Osteoblast (primary cell): ENCODE results near the gene KLK3. TPM values are rescaled to one million over a fixed set of nuclear protein-coding genes. Genes with fewer than 3 reads are reported as not detected.

Source experiments
- DNase-seq: peaks from one replicate; pipeline ENCODE4 v3.0.0; 2011; ENCODE audit warnings: low spot score, mixed read lengths; ENCODE audit not compliant: insufficient read length; ENCODE audit errors: missing footprints
- H2AFZ ChIP-seq: 2 replicates; pipeline ENCODE4 v1.6.0; 2011; ENCODE audit warnings: mild to moderate bottlenecking, low read length
- H3K27ac ChIP-seq: 2 replicates; pipeline ENCODE4 v1.5.1; 2011; ENCODE audit warnings: mild to moderate bottlenecking, low read depth, low read length, moderate library complexity
- H3K27me3 ChIP-seq: 2 replicates; pipeline ENCODE4 v1.6.0; 2012; ENCODE audit warnings: mild to moderate bottlenecking, control low read depth, inconsistent platforms, low read length, moderate library complexity; ENCODE audit not compliant: insufficient read depth
- H3K36me3 ChIP-seq: 2 replicates; pipeline ENCODE4 v1.5.1; 2011; ENCODE audit warnings: mild to moderate bottlenecking, low read length, control low read depth, moderate library complexity; ENCODE audit not compliant: insufficient read depth
- H3K4me1 ChIP-seq: 2 replicates; pipeline ENCODE4 v1.5.1; 2011; ENCODE audit warnings: mild to moderate bottlenecking, low read length, control low read depth, moderate library complexity; ENCODE audit not compliant: insufficient read depth
- H3K4me2 ChIP-seq: 2 replicates; pipeline ENCODE4 v1.6.0; 2011; ENCODE audit warnings: mild to moderate bottlenecking, low read length; ENCODE audit not compliant: insufficient read depth
- H3K4me3 ChIP-seq: fragments of 200-600 bp; sonication (generic); 3 replicates; pipeline ENCODE4 v1.5.1; 2012; ENCODE audit warnings: mild to moderate bottlenecking, low read length, inconsistent platforms; ENCODE audit not compliant: insufficient read depth
- H3K79me2 ChIP-seq: 2 replicates; pipeline ENCODE4 v1.6.0; 2012; ENCODE audit warnings: mild to moderate bottlenecking, low read length, control low read depth, inconsistent platforms; ENCODE audit not compliant: insufficient read depth
- H3K9me3 ChIP-seq: 2 replicates; pipeline ENCODE4 v1.5.1; 2011; ENCODE audit warnings: low read depth, low read length, control low read depth
- H4K20me1 ChIP-seq: 2 replicates; pipeline ENCODE4 v1.6.0; 2012; ENCODE audit warnings: mild to moderate bottlenecking, low read length, control low read depth; ENCODE audit not compliant: insufficient read depth
- total RNA-seq: library from RNA; depleted of rRNA; stranded (reverse); fragments of >200 nt; gene quantifications from 2 replicates; pipeline ENCODE4 v1.2.3, GENCODE V29; 2012
- TF ChIP-seq, protein P1 (sequence below): IDR thresholded peaks from 2 replicates; pipeline ENCODE4 v1.5.1; 2011; ENCODE audit warnings: mild to moderate bottlenecking, low read depth, low read length, moderate library complexity; ENCODE audit errors: extremely low read depth

Gene KLK3
- total RNA-seq, 1 donor = not detected

DNA sequence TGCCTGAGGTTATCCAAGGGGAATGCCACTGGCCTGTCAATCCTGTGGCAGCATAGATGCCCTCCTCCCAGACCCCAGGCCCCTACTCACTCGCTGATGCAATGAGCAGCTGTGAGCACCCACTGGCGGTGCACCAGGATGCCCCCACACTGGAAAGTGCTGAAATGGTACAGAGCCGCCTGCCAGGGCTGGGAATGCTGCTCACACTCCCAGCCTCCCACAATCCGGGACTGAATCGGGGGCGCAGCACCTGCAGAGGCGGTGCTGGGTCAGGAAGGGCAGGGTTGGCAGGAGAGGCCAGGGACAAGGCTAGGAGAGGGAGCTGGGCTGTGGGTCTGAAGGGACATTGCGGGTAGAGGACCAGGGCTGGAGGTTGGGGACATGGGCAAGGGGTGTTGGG lies 33.1 kb upstream of the KLK3 start:
- H3K36me3 ChIP-seq = no peaks in the 10 kb centered on the region
- no peaks in the 10 kb centered on the region for H3K79me2 ChIP-seq
- no peak overlapping the region for H3K4me2 ChIP-seq
- H2AFZ ChIP-seq = no peak overlapping the region
- peak; percentile 66 for DNase-seq
- H3K4me3 ChIP-seq = no peak overlapping the region
- TF ChIP-seq, protein P1, sequence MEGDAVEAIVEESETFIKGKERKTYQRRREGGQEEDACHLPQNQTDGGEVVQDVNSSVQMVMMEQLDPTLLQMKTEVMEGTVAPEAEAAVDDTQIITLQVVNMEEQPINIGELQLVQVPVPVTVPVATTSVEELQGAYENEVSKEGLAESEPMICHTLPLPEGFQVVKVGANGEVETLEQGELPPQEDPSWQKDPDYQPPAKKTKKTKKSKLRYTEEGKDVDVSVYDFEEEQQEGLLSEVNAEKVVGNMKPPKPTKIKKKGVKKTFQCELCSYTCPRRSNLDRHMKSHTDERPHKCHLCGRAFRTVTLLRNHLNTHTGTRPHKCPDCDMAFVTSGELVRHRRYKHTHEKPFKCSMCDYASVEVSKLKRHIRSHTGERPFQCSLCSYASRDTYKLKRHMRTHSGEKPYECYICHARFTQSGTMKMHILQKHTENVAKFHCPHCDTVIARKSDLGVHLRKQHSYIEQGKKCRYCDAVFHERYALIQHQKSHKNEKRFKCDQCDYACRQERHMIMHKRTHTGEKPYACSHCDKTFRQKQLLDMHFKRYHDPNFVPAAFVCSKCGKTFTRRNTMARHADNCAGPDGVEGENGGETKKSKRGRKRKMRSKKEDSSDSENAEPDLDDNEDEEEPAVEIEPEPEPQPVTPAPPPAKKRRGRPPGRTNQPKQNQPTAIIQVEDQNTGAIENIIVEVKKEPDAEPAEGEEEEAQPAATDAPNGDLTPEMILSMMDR = no peak
- no peaks in the 10 kb centered on the region for H3K9me3 ChIP-seq
- H3K27me3 ChIP-seq = peaks cover 28% of the 10 kb centered on the region
- no peaks in the 10 kb centered on the region for H3K4me1 ChIP-seq
- H4K20me1 ChIP-seq = no peaks in the 10 kb centered on the region
- no peak overlapping the region for H3K27ac ChIP-seq

- no peaks in the 10 kb centered on the region for H3K9me3 ChIP-seq
- no peak overlapping the region for H3K4me2 ChIP-seq
- peaks cover 28% of the 10 kb centered on the region for H3K27me3 ChIP-seq
- H2AFZ ChIP-seq = no peak overlapping the region
- no peaks in the 10 kb centered on the region for H3K79me2 ChIP-seq
- H3K4me1 ChIP-seq = no peaks in the 10 kb centered on the region
- no peak overlapping the region for H3K27ac ChIP-seq
- no peaks in the 10 kb centered on the region for H4K20me1 ChIP-seq
- TF ChIP-seq, protein P1 = no peak
- peak; percentile 65 for DNase-seq
- H3K36me3 ChIP-seq = no peaks in the 10 kb centered on the region
- H3K4me3 ChIP-seq = no peak overlapping the region
Measured at GRCh38 chr19:50822661-50823208, 32.0 kb upstream of the KLK3 start.

DNA sequence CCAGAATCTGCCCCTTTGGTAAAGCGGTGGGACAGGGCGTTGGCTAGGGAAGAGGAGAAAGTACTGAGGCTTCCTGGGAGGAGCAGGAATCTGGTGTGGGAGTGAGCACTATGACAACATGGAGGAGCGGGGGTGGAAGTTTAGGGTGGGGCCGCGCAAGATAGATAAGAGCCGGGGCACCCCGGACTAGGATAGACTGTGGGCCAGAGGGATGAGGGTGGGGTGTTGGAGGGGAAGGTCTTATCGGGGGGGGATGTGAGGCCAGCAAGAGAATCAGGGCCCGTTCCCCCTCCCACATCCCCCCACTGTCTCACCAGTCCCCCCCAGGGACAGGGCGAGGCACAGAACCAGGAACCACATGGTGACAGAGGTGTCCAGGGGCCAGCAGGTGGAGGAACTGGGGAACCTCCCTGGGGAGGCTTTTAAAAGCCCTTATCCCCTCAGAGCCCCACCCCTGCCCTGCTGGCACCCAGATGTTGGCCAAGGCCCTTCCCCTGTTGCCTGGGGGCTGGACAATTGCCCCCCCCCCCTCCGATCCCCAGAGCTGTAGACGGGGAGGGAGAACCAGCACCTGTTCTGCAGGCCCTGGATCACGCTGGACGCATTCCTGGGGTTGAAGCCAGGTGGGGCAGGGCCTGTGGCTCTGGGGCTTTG lies 31.2 kb upstream of the KLK3 start, which contains the start of gene KLK1:
Gene KLK1 (minus strand): TSS at position 399 of the 654 bp plus-strand sequence. CDS start 39 bp downstream, at position 360.
- H3K9me3 ChIP-seq = no peaks in the 10 kb centered on the region
- H3K4me2 ChIP-seq = no peak within 1 kb of the TSS
- H3K4me3 ChIP-seq = no peak within 1 kb of the TSS
- no peaks in the 10 kb centered on the region for H3K36me3 ChIP-seq
- H3K27me3 ChIP-seq = peaks cover 27% of the 10 kb centered on the region
- TF ChIP-seq, protein P1 = no peak
- peak; percentile 75 for DNase-seq
- H3K27ac ChIP-seq = no peak within 1 kb of the TSS
- H3K79me2 ChIP-seq = no peaks in the 10 kb centered on the region
- H2AFZ ChIP-seq = no peak within 1 kb of the TSS
- no peaks in the 10 kb centered on the region for H3K4me1 ChIP-seq
- H4K20me1 ChIP-seq = no peaks in the 10 kb centered on the region

DNA sequence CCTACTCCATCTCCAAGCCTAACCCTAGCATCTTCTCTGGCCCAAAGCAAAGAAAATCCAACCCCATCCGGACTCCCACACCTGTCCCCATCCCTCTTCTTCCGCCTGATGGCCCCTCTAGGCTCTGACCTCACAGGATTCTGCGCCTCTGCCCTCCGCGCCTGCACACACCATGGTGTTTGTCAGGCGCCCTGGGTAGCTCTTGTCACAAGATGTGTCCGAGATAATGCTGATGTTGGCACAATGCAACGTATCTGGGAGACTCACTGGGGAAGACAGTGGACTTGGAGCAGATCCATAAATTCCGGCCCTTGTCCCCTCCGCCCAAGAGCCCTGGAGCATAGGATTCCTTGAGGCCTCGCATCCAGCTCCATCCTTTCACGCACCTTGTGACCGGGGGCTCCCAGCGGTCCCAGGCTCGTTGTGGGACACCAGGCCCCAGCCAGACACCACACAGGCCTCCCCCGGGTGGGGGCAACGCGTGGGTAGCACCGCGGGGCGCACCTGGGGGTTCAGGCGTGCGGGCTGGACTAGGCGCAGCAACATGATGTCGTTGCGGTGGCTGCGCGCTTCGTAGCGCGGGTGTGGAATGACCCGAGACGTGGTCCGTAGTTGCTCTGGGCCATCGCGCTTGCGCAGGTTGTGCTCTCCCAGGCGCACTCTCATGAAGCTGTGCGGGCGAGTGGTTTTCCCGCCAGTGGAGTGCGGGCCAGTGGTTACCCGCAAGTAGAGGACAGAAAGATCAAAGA lies 28.0 kb upstream of the KLK3 start:
- peak; percentile 54 for DNase-seq
- Histone ChIP-seq H3K27me3 (peaks cover 6% of the 10 kb centered on the region), H3K4me3 (no peak overlapping the region), H2AFZ (no peak overlapping the region), H3K9me3 (no peaks in the 10 kb centered on the region), H3K79me2 (no peaks in the 10 kb centered on the region), H4K20me1 (no peaks in the 10 kb centered on the region), H3K4me2 (no peak overlapping the region), H3K36me3 (no peaks in the 10 kb centered on the region), H3K27ac (no peak overlapping the region), H3K4me1 (no peaks in the 10 kb centered on the region)
- TF ChIP-seq, protein P1 = no peak
